Panc1 (cell line): ENCODE data around the gene CASP10. TPM values are rescaled to one million over a fixed set of nuclear protein-coding genes. Genes with fewer than 3 reads are reported as not detected.
A peak's percentile ranks its signal among the peaks of the same experiment; 100 is the strongest.

Experiments used
- ATAC-seq: fragments of 200-7000 bp; cut with Tn5 transposase; 2 replicates; pipeline ENCODE4 v1.9.1; 2020; ENCODE audit warnings: mild to moderate bottlenecking, moderate library complexity
- Bru-seq: library from RNA; stranded (reverse); fragments of 400-500 nt; gene quantifications from one replicate; lab custom pipeline; 2021; lab: Mats Ljungman, UMichigan
- BruChase-seq, 2 experiments: library from RNA; stranded (reverse); fragments of 400-500 nt; gene quantifications; one replicate each; lab custom pipeline; 2021; lab: Mats Ljungman, UMichigan
- BruUV-seq: library from RNA; stranded (reverse); fragments of 400-500 nt; replicated peaks from 2 replicates; lab custom pipeline; 2021; lab: Mats Ljungman, UMichigan
- CTCF ChIA-PET: fragments of 300-600 bp; sonication (Branson Sonifier 250); formaldehyde crosslinking; loops from one replicate; lab custom pipeline; 2022; ENCODE audit warnings: antibody characterized with exemption; lab: Charles Lee
- POLR2A ChIA-PET: fragments of 300-600 bp; sonication (Branson Sonifier 250); formaldehyde crosslinking; loops from one replicate; lab custom pipeline; 2022; ENCODE audit warnings: antibody characterized with exemption; lab: Charles Lee
- DNase-seq: peaks from one replicate; pipeline ENCODE4 v3.0.0-alpha.2; 2010; ENCODE audit warnings: low read depth, low spot score
- H3K27ac ChIP-seq: 2 replicates; pipeline ENCODE4 v1.5.1; 2011; ENCODE audit warnings: mild to moderate bottlenecking, low read length, inconsistent platforms
- H3K27me3 ChIP-seq: fragments of 200-500 bp; sonication (Bioruptor generic); 2 replicates; pipeline ENCODE4 v1.6.0; 2014; ENCODE audit warnings: low read length, inconsistent platforms; ENCODE audit not compliant: control insufficient read depth, insufficient read depth
- H3K36me3 ChIP-seq: fragments of 200-500 bp; sonication (Bioruptor generic); 2 replicates; pipeline ENCODE4 v1.5.1; 2014; ENCODE audit warnings: inconsistent platforms, mild to moderate bottlenecking, low read length, moderate library complexity; ENCODE audit not compliant: control insufficient read depth, insufficient read depth
- H3K4me1 ChIP-seq: 2 replicates; pipeline ENCODE4 v1.5.1; 2011; ENCODE audit warnings: inconsistent platforms, mild to moderate bottlenecking, low read length, moderate library complexity; ENCODE audit not compliant: control insufficient read depth, insufficient read depth
- H3K4me3 ChIP-seq, 2 experiments: 2 replicates each; pipeline ENCODE4 v1.5.1; 2011 to 2012; ENCODE audit warnings: low read depth in 2 of 2, low read length in 2 of 2, mild to moderate bottlenecking in 2 of 2, inconsistent platforms in 1 of 2, moderate library complexity in 1 of 2
- H3K9me3 ChIP-seq: fragments of 200-500 bp; sonication (Bioruptor generic); 2 replicates; pipeline ENCODE4 v1.5.1; 2014; ENCODE audit warnings: low read depth, mild to moderate bottlenecking, inconsistent platforms, low read length, moderate library complexity; ENCODE audit not compliant: control insufficient read depth, insufficient read depth
- CTCF ChIP-seq: fragments of 450-650 bp; IDR thresholded peaks from 2 replicates; pipeline ENCODE4 v1.5.1; 2017; ENCODE audit warnings: mild to moderate bottlenecking
- POLR2AphosphoS5 ChIP-seq: IDR thresholded peaks from 2 replicates; pipeline ENCODE4 v1.6.1; 2012; ENCODE audit warnings: mild to moderate bottlenecking, low read depth, low read length, moderate library complexity
- REST ChIP-seq, 2 experiments: IDR thresholded peaks; 2 replicates each; pipeline ENCODE4 v1.6.1; 2011 to 2012; ENCODE audit warnings: low read depth in 2 of 2, control low read depth in 1 of 2, low read length in 1 of 2, mild to moderate bottlenecking in 1 of 2, moderate library complexity in 1 of 2; ENCODE audit not compliant: insufficient read depth in 1 of 2
- SIN3A ChIP-seq: IDR thresholded peaks from 2 replicates; pipeline ENCODE4 v1.6.1; 2012; ENCODE audit warnings: low read depth, mild to moderate bottlenecking, low read length, moderate library complexity, borderline replicate concordance; ENCODE audit not compliant: insufficient read depth
- TCF7L2 ChIP-seq: IDR thresholded peaks from 2 replicates; pipeline ENCODE4 v1.6.1; 2011; ENCODE audit warnings: mild to moderate bottlenecking, low read depth, low read length, inconsistent platforms
- in situ Hi-C: cut with HindIII; loops from 2 replicates; pipeline ENCODE4 v1.10.0; 2016; ENCODE audit warnings: low sequenced_read_pairs, low pct_unique_long_range_greater_than_20kb
- intact Hi-C: fragments of 100-400 bp; cut with micrococcal nuclease; formaldehyde crosslinking; loops from one replicate; pipeline ENCODE4 v1.10.0; 2022; ENCODE audit not compliant: unreplicated experiment
- long read RNA-seq: library from polyadenylated mRNA; unstranded; transcript quantifications from one replicate; pipeline ENCODE4 v2.0.0, GENCODE V29; 2021; ENCODE audit not compliant: unreplicated experiment
- polyA plus RNA-seq: library from polyadenylated mRNA; unstranded; fragments of >200 nt; gene quantifications from one replicate; pipeline ENCODE4 v1.2.1, GENCODE V29; 2012; ENCODE audit warnings: missing spikeins; ENCODE audit not compliant: insufficient read length
- total RNA-seq: library from RNA; stranded (reverse); gene quantifications from one replicate; pipeline ENCODE4 v1.2.1, GENCODE V29; 2021; ENCODE audit not compliant: unreplicated experiment

The CASP10 gene
- total RNA-seq (0.87 TPM), Bru-seq, nascent RNA (percentile 25 among the genes with signal in this experiment), BruChase-seq, experiment 1, labeled RNA remaining after a 2-hour chase (percentile 25 among the genes with signal in this experiment), BruChase-seq, experiment 2, labeled RNA remaining after a 6-hour chase (percentile 26 among the genes with signal in this experiment)
- polyA plus RNA-seq: 0.11 TPM
- long read RNA-seq: 0 reads

GRCh38 chr2:201182650-201183364, at the start of gene CASP10:
Gene CASP10 (plus strand): TSS chr2:201183141. CDS start chr2:201185778, 2,637 bp downstream.
- intact Hi-C loops: no loop called here
- ChIA-PET CTCF (interaction anchor here (0.6 to 1.8 kb wide), 6 partner anchors 50 to 1220 kb away, joined by 3 to 12 read pairs (median 3); no protein-coding TSS in a partner anchor), POLR2A (interaction anchor here (0.6 kb wide), 1 partner anchor 277 kb away, joined by 4 read pairs; no protein-coding TSS in a partner anchor)
- BruUV-seq: no TSS peak
- H3K27me3 ChIP-seq: no peaks in the 10 kb centered on the region
- in situ Hi-C loops: no loop called here
- peak within 1 kb of the TSS; percentile 40; the same call in 1 of the 2 replicates for H3K27ac ChIP-seq
- H3K4me1 ChIP-seq: no peaks in the 10 kb centered on the region; the same call in 1 of the 2 replicates
- H3K9me3 ChIP-seq: no peaks in the 10 kb centered on the region
- no peaks in the 10 kb centered on the region for H3K36me3 ChIP-seq
- TF ChIP-seq CTCF (peak; percentile 46), TCF7L2 (no peak)
- no peak for DNase-seq
- H3K4me3 ChIP-seq: peak within 1 kb of the TSS in 1 of 2 experiments; percentile 42; a peak in 2 of 4 replicates
- ATAC-seq: peak; percentile 57

GRCh38 chr2:201135386-201135785, 47.6 kb upstream of the CASP10 start:
- Histone ChIP-seq H3K9me3 (no peaks in the 10 kb centered on the region), H3K36me3 (peaks cover 2% of the 10 kb centered on the region), H3K4me3 (no peak overlapping the region), H3K27me3 (no peaks in the 10 kb centered on the region), H3K27ac (no peak overlapping the region), H3K4me1 (peaks cover 6% of the 10 kb centered on the region; the same call in 1 of the 2 replicates)
- ChIA-PET CTCF (no interaction called here), POLR2A (interaction anchor here (0.5 to 0.6 kb wide), 2 partner anchors 19 to 61 kb away, joined by 12 to 14 read pairs; no protein-coding TSS in a partner anchor)
- ATAC-seq (no peak), DNase-seq (no peak)
- in situ Hi-C loops: no loop called here
- intact Hi-C loops: no loop called here
- TF ChIP-seq REST (IDR thresholded peaks at IDR 0.05; ENCODE audit: insufficient read depth in 1 of 2, low read depth in 2 of 2, low read length in 1 of 2) (no peak), TCF7L2 (no peak), SIN3A (no peak), POLR2AphosphoS5 (no peak), CTCF (no peak)
- BruUV-seq: no TSS peak
